Activated CD4-positive, alpha-beta memory T cell treated with anti-CD3 and anti-CD28 coated beads for 36 hours (primary cell): ENCODE results near the gene ITGB8. TPM values are rescaled to one million over a fixed set of nuclear protein-coding genes. Genes with fewer than 3 reads are reported as not detected.

Experiments used
- CTCF ChIA-PET: fragments of 350-600 bp; sonication (Branson Sonifier 250); formaldehyde crosslinking; loops from one replicate; lab custom pipeline; 2021; ENCODE audit warnings: antibody characterized with exemption, inconsistent platforms; lab: Charles Lee
- POLR2A ChIA-PET: fragments of 350-600 bp; sonication (Branson Sonifier 250); formaldehyde crosslinking; loops from one replicate; lab custom pipeline; 2021; ENCODE audit warnings: antibody characterized with exemption; lab: Charles Lee
- DNase-seq: peaks from one replicate; pipeline ENCODE4 v3.0.0-alpha.2; 2020
- H3K27ac Mint-ChIP-seq: one replicate; pipeline ENCODE4 v1.8.0; 2021; ENCODE audit warnings: mixed read lengths
- H3K27me3 Mint-ChIP-seq: one replicate; pipeline ENCODE4 v1.8.0; 2021; ENCODE audit warnings: mixed read lengths
- H3K36me3 Mint-ChIP-seq: one replicate; pipeline ENCODE4 v1.8.0; 2021; ENCODE audit warnings: mixed read lengths
- H3K4me1 Mint-ChIP-seq: one replicate; pipeline ENCODE4 v1.8.0; 2021; ENCODE audit warnings: low read depth, mixed read lengths
- H3K4me3 Mint-ChIP-seq: one replicate; pipeline ENCODE4 v1.8.0; 2021; ENCODE audit warnings: mild to moderate bottlenecking, mixed read lengths
- H3K9me3 Mint-ChIP-seq: one replicate; pipeline ENCODE4 v1.8.0; 2021; ENCODE audit warnings: mixed read lengths
- intact Hi-C: fragments of 100-400 bp; cut with micrococcal nuclease; formaldehyde crosslinking; loops from one replicate; pipeline ENCODE4 v1.15.1; 2023
- total RNA-seq, 2 experiments: library from RNA; stranded (reverse); gene quantifications; one replicate each; pipeline ENCODE4 v1.2.3, GENCODE V29; 2021

Gene ITGB8
- total RNA-seq, 2 experiments from 2014 or later, result not detected

GRCh38 chr7:20327055-20327454, 3.6 kb upstream of the ITGB8 start:
- Mint-ChIP-seq H3K27ac (no peak overlapping the region), H3K9me3 (no peaks in the 10 kb centered on the region), H3K4me1 (peaks cover 20% of the 10 kb centered on the region), H3K36me3 (no peaks in the 10 kb centered on the region), H3K27me3 (peaks cover 25% of the 10 kb centered on the region), H3K4me3 (no peak overlapping the region)
- DNase-seq, result no peak
- intact Hi-C loops, result no loop called here
- POLR2A ChIA-PET, result no interaction called here
- CTCF ChIA-PET, result no interaction called here

GRCh38 chr7:20328027-20328426, 2.7 kb upstream of the ITGB8 start:
- H3K9me3 Mint-ChIP-seq, result no peaks in the 10 kb centered on the region
- intact Hi-C loops, result no loop called here
- no peak overlapping the region for H3K27ac Mint-ChIP-seq
- no peak overlapping the region for H3K4me3 Mint-ChIP-seq
- CTCF ChIA-PET, result no interaction called here
- H3K36me3 Mint-ChIP-seq, result no peaks in the 10 kb centered on the region
- peaks cover 20% of the 10 kb centered on the region for H3K4me1 Mint-ChIP-seq
- POLR2A ChIA-PET, result no interaction called here
- H3K27me3 Mint-ChIP-seq, result peaks cover 30% of the 10 kb centered on the region
- DNase-seq, result no peak

GRCh38 chr7:20328692-20329091, 2.0 kb upstream of the ITGB8 start:
- Mint-ChIP-seq H3K27ac (no peak overlapping the region), H3K9me3 (no peaks in the 10 kb centered on the region), H3K4me3 (no peak overlapping the region), H3K27me3 (peaks cover 30% of the 10 kb centered on the region), H3K4me1 (peaks cover 20% of the 10 kb centered on the region), H3K36me3 (no peaks in the 10 kb centered on the region)
- POLR2A ChIA-PET, result no interaction called here
- CTCF ChIA-PET, result no interaction called here
- DNase-seq, result no peak
- intact Hi-C loops, result no loop called here

GRCh38 chr7:20329389-20330238, 1.1 kb upstream of the ITGB8 start:
- Mint-ChIP-seq H3K4me3 (peak overlapping the region; percentile 78), H3K4me1 (peaks cover 20% of the 10 kb centered on the region), H3K9me3 (no peaks in the 10 kb centered on the region), H3K36me3 (no peaks in the 10 kb centered on the region), H3K27me3 (peaks cover 30% of the 10 kb centered on the region), H3K27ac (no peak overlapping the region)
- CTCF ChIA-PET, result no interaction called here
- DNase-seq, result peak; percentile 23
- POLR2A ChIA-PET, result no interaction called here
- intact Hi-C loops, result loop anchor here (2.0 to 10.0 kb wide), 4 partner anchors 49 to 622 kb away; partner anchors contain the start of genes POLR1F and SP8

- DNase-seq, result peak; percentile 30
- no peaks in the 10 kb centered on the region for H3K36me3 Mint-ChIP-seq
- intact Hi-C loops, result loop anchor here (2.0 to 10.0 kb wide), 4 partner anchors 50 to 624 kb away; partner anchors contain the start of genes POLR1F and SP8
- POLR2A ChIA-PET, result interaction anchor here (0.7 kb wide), 1 partner anchor 13 kb away, joined by 3 read pairs; no protein-coding TSS in a partner anchor
- H3K27me3 Mint-ChIP-seq, result peaks cover 30% of the 10 kb centered on the region
- CTCF ChIA-PET, result interaction anchor here (0.7 kb wide), 1 partner anchor 619 kb away, joined by 3 read pairs; no protein-coding TSS in a partner anchor
- peak overlapping the region; percentile 78 for H3K4me3 Mint-ChIP-seq
- peaks cover 20% of the 10 kb centered on the region for H3K4me1 Mint-ChIP-seq
- H3K27ac Mint-ChIP-seq, result no peak overlapping the region
- H3K9me3 Mint-ChIP-seq, result no peaks in the 10 kb centered on the region
These were observed 519 bp downstream of the ITGB8 start for GRCh38 chr7:20330928-20331909.

GRCh38 chr7:20331910-20332813, 1.5 kb downstream of the ITGB8 start:
- intact Hi-C loops, result loop anchor here (2.0 to 10.0 kb wide), 4 partner anchors 51 to 625 kb away; partner anchors contain the start of genes POLR1F and SP8
- peaks cover 27% of the 10 kb centered on the region for H3K27me3 Mint-ChIP-seq

GRCh38 chr7:20338285-20338684, 7.6 kb downstream of the ITGB8 start:
- Mint-ChIP-seq H3K27me3 (no peaks in the 10 kb centered on the region), H3K4me3 (no peak overlapping the region), H3K36me3 (no peaks in the 10 kb centered on the region), H3K4me1 (no peaks in the 10 kb centered on the region), H3K9me3 (no peaks in the 10 kb centered on the region), H3K27ac (no peak overlapping the region)
- no peak for DNase-seq
- POLR2A ChIA-PET, result no interaction called here
- CTCF ChIA-PET, result no interaction called here
- intact Hi-C loops, result loop anchor here (10.0 kb wide), 1 partner anchor 447 kb away; the partner anchor contains the start of gene SP8

More at GRCh38 chr7:20331910-20332813, 1.5 kb downstream of the ITGB8 start:
- H3K27ac Mint-ChIP-seq, result no peak overlapping the region
- CTCF ChIA-PET, result no interaction called here
- DNase-seq, result no peak
- POLR2A ChIA-PET, result interaction anchor here (0.7 kb wide), 1 partner anchor 12 kb away, joined by 3 read pairs; no protein-coding TSS in a partner anchor
- peaks cover 20% of the 10 kb centered on the region for H3K4me1 Mint-ChIP-seq
- no peaks in the 10 kb centered on the region for H3K36me3 Mint-ChIP-seq
- H3K4me3 Mint-ChIP-seq, result peak overlapping the region; percentile 30
- no peaks in the 10 kb centered on the region for H3K9me3 Mint-ChIP-seq

GRCh38 chr7:20340839-20341238, 10.1 kb downstream of the ITGB8 start:
- no peaks in the 10 kb centered on the region for H3K27me3 Mint-ChIP-seq
- ChIA-PET POLR2A (no interaction called here), CTCF (interaction anchor here (0.6 kb wide), 1 partner anchor 257 kb away, joined by 5 read pairs; no protein-coding TSS in a partner anchor)
- H3K36me3 Mint-ChIP-seq, result no peaks in the 10 kb centered on the region
- H3K4me3 Mint-ChIP-seq, result no peak overlapping the region
- no peak for DNase-seq
- no peaks in the 10 kb centered on the region for H3K4me1 Mint-ChIP-seq
- H3K27ac Mint-ChIP-seq, result no peak overlapping the region
- no peaks in the 10 kb centered on the region for H3K9me3 Mint-ChIP-seq
- intact Hi-C loops, result no loop called here

GRCh38 chr7:20343205-20343604, 12.5 kb downstream of the ITGB8 start:
- no peaks in the 10 kb centered on the region for H3K4me1 Mint-ChIP-seq

GRCh38 chr7:20343941-20344340, 13.2 kb downstream of the ITGB8 start:
- intact Hi-C loops, result no loop called here
- DNase-seq, result no peak
- Mint-ChIP-seq H3K4me3 (no peak overlapping the region), H3K9me3 (no peaks in the 10 kb centered on the region), H3K27me3 (no peaks in the 10 kb centered on the region), H3K27ac (no peak overlapping the region), H3K4me1 (no peaks in the 10 kb centered on the region), H3K36me3 (no peaks in the 10 kb centered on the region)
- ChIA-PET POLR2A (interaction anchor here (0.6 kb wide), 1 partner anchor 12 kb away, joined by 3 read pairs; no protein-coding TSS in a partner anchor), CTCF (no interaction called here)

More at GRCh38 chr7:20343205-20343604, 12.5 kb downstream of the ITGB8 start:
- H3K27ac Mint-ChIP-seq, result no peak overlapping the region
- H3K36me3 Mint-ChIP-seq, result no peaks in the 10 kb centered on the region
- ChIA-PET CTCF (no interaction called here), POLR2A (no interaction called here)
- H3K4me3 Mint-ChIP-seq, result no peak overlapping the region
- intact Hi-C loops, result no loop called here
- DNase-seq, result no peak
- no peaks in the 10 kb centered on the region for H3K9me3 Mint-ChIP-seq
- H3K27me3 Mint-ChIP-seq, result no peaks in the 10 kb centered on the region

- POLR2A ChIA-PET, result interaction anchor here (0.6 kb wide), 1 partner anchor 12 kb away, joined by 3 read pairs; no protein-coding TSS in a partner anchor
- Mint-ChIP-seq H3K4me1 (no peaks in the 10 kb centered on the region), H3K36me3 (no peaks in the 10 kb centered on the region), H3K9me3 (no peaks in the 10 kb centered on the region), H3K27me3 (no peaks in the 10 kb centered on the region), H3K4me3 (no peak overlapping the region), H3K27ac (no peak overlapping the region)
- intact Hi-C loops, result no loop called here
- DNase-seq, result no peak
- CTCF ChIA-PET, result no interaction called here
These were observed 13.7 kb downstream of the ITGB8 start for GRCh38 chr7:20344396-20344795.
